Adrenal gland (tissue), 5 donors: Measurements from ENCODE around the gene STIM1.

Experiments used
- CTCF ChIP-seq, 6 experiments: fragments of 450-650 bp in 4 of 6; fragments of 200-600 bp in 2 of 6; sonication (generic) in 1 of 6; IDR thresholded peaks; 1 replicate in 5 of 6; 2 replicates in 1 of 6; pipeline versions ENCODE4 v1.5.1 to v1.8.0; 2016 to 2021; ENCODE audit warnings: antibody characterized with exemption in 6 of 6, mild to moderate bottlenecking in 2 of 6, moderate library complexity in 1 of 6
- POLR2A ChIP-seq, 2 donors: fragments of 450-650 bp; IDR thresholded peaks; one replicate each; pipeline ENCODE4 v1.6.1; 2017; ENCODE audit warnings: antibody characterized with exemption in 2 of 2, mild to moderate bottlenecking in 2 of 2, moderate library complexity in 1 of 2
- donor health status: DM: no; HTN: no; CAD: no.

DNA sequence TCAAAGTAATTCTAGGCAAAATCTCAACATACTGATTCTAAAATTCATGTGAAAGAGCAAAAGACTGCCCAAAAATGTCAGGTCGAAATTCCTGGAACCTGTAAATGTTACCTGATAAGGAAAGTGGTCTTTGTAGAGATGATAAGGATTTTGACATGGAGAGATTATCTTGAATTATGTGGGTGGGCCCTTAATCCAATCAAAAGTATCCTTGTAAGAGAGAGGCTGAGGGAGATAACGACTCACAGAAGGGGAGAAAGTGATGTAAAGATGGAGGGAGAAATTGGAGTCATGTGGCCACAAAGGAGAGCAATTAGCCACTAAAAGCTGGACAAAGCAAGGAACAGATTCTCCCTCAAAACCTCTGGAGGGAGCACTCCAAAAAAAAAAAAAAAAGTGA, 259.7 kb downstream of the STIM1 start:
- TF ChIP-seq CTCF (IDR thresholded peaks at IDR 0.05) = no peak
- no peak for TF ChIP-seq POLR2A (IDR thresholded peaks at IDR 0.05)
